H7 (cell line): ENCODE results near the gene NDUFS8. TPM values are rescaled to one million over a fixed set of nuclear protein-coding genes. Genes with fewer than 3 reads are reported as not detected.

ENCODE experiments used
- DNase-seq: peaks from one replicate; pipeline ENCODE4 v3.0.0; 2012
- H3K27me3 ChIP-seq: 2 replicates; pipeline ENCODE4 v1.6.0; 2011; ENCODE audit warnings: mild to moderate bottlenecking, low read length; ENCODE audit not compliant: control insufficient read depth, insufficient read depth
- H3K36me3 ChIP-seq: replicated peaks from 2 replicates; pipeline ENCODE4 v1.5.1; 2011; ENCODE audit warnings: low read length; ENCODE audit not compliant: control insufficient read depth, insufficient read depth
- H3K4me3 ChIP-seq: 2 replicates; pipeline ENCODE4 v1.5.1; 2011; ENCODE audit warnings: low read depth, mild to moderate bottlenecking, control low read depth, low read length, moderate library complexity; ENCODE audit not compliant: insufficient read depth
- total RNA-seq: library from RNA; depleted of rRNA; stranded (reverse); fragments of >200 nt; shearing (Covaris generic); gene quantifications from 2 replicates; pipeline ENCODE4 v1.2.3, GENCODE V29; 2014; rRNA removed

The NDUFS8 gene
- total RNA-seq, 1 experiment from 2014 or later: 277 TPM

GRCh38 chr11:68080860-68081259 lies 50.4 kb downstream of the NDUFS8 start:
- Histone ChIP-seq H3K4me3 (no peak overlapping the region), H3K27me3 (no peaks in the 10 kb centered on the region), H3K36me3 (peaks cover 20% of the 10 kb centered on the region)
- DNase-seq: no peak

GRCh38 chr11:68081691-68082090 lies 51.2 kb downstream of the NDUFS8 start:
- no peak for DNase-seq

GRCh38 chr11:68082481-68082880 lies 52.0 kb downstream of the NDUFS8 start:
- no peak for DNase-seq

More at GRCh38 chr11:68081691-68082090, 51.2 kb downstream of the NDUFS8 start:
- Histone ChIP-seq H3K36me3 (peaks cover 19% of the 10 kb centered on the region), H3K27me3 (no peaks in the 10 kb centered on the region), H3K4me3 (no peak overlapping the region)

GRCh38 chr11:68083517-68083916 lies 53.0 kb downstream of the NDUFS8 start:
- DNase-seq: no peak
- peaks cover 16% of the 10 kb centered on the region for H3K36me3 ChIP-seq
- H3K27me3 ChIP-seq: no peaks in the 10 kb centered on the region
- no peak overlapping the region for H3K4me3 ChIP-seq

More at GRCh38 chr11:68082481-68082880, 52.0 kb downstream of the NDUFS8 start:
- Histone ChIP-seq H3K27me3 (no peaks in the 10 kb centered on the region), H3K4me3 (no peak overlapping the region), H3K36me3 (peaks cover 19% of the 10 kb centered on the region)

Other genes with a start within 250 kb of the NDUFS8 start
- 26.2 and 28.3 TPM in 2 replicates for gene UNC93B1, start 26.6 kb upstream of the NDUFS8 start, total RNA-seq
- 0.35 and 0.37 TPM in 2 replicates for gene ALDH3B1, start 20.4 kb upstream of the NDUFS8 start, total RNA-seq
- 44.7 and 62.9 TPM in 2 replicates for gene TCIRG1, start 8.3 kb downstream of the NDUFS8 start, total RNA-seq
- 28.4 and 36.1 TPM in 2 replicates for gene CHKA, start 90.7 kb downstream of the NDUFS8 start, total RNA-seq
- gene KMT5B, start 182.6 kb downstream of the NDUFS8 start, total RNA-seq: 17.5 and 22.8 TPM in 2 replicates
- 38.4 and 47.0 TPM in 2 replicates for gene C11orf24, start 241.3 kb downstream of the NDUFS8 start, total RNA-seq